ENCODE data around the gene HMGB1.

- TF ChIP-seq CTCF (IDR thresholded peaks at IDR 0.05) (no peak), EZH2 (IDR thresholded peaks at IDR 0.05; ENCODE audit: borderline replicate concordance, insufficient read depth, low read depth, low read length, poor library complexity, severe bottlenecking) (no peak)
Observed at GRCh38 chr13:30440910-30441703, 24.6 kb downstream of the HMGB1 start.
